C4-2B (cell line): ENCODE measurements around the gene FTCDNL1.

Experiments
- H3K27ac ChIP-seq: fragments of 450-650 bp; 2 replicates; pipeline ENCODE4 v1.5.1; 2017
- CTCF ChIP-seq: fragments of 450-650 bp; conservative IDR thresholded peaks from 2 replicates; pipeline ENCODE4 v1.5.1; 2017; ENCODE audit warnings: mild to moderate bottlenecking
- ZFX ChIP-seq: fragments of 450-650 bp; IDR thresholded peaks from 2 replicates; pipeline ENCODE4 v1.6.1; 2017

FTCDNL1 gene

GRCh38 chr2:199851883-199852282, 891 bp upstream of the FTCDNL1 start:
- TF ChIP-seq ZFX (no peak), CTCF (no peak)

GRCh38 chr2:199851501-199851810, 464 bp upstream of the FTCDNL1 start:
- H3K27ac ChIP-seq: peak overlapping the region; percentile 83
- no peak for TF ChIP-seq ZFX
- peak; percentile 29 for TF ChIP-seq CTCF

More at GRCh38 chr2:199851883-199852282, 891 bp upstream of the FTCDNL1 start:
- H3K27ac ChIP-seq: no peak overlapping the region

GRCh38 chr2:199850218-199850717, 724 bp downstream of the FTCDNL1 start:
- H3K27ac ChIP-seq: peak overlapping the region; percentile 83
- TF ChIP-seq CTCF: no peak
- TF ChIP-seq ZFX: no peak

GRCh38 chr2:199848389-199849130, 2.4 kb downstream of the FTCDNL1 start:
- no peak overlapping the region for H3K27ac ChIP-seq
- no peak for TF ChIP-seq ZFX
- no peak for TF ChIP-seq CTCF

- TF ChIP-seq CTCF: no peak
- no peak for TF ChIP-seq ZFX
These were observed 3.7 kb downstream of the FTCDNL1 start for GRCh38 chr2:199847181-199847864.

GRCh38 chr2:199842631-199843395, 8.2 kb downstream of the FTCDNL1 start:
- TF ChIP-seq ZFX: no peak
- TF ChIP-seq CTCF: no peak
- no peak overlapping the region for H3K27ac ChIP-seq

More at GRCh38 chr2:199847181-199847864, 3.7 kb downstream of the FTCDNL1 start:
- no peak overlapping the region for H3K27ac ChIP-seq
